GM21717 (cell line): ENCODE measurements around the gene ZNF45.
A peak's percentile ranks its signal among the peaks of the same experiment; 100 is the strongest.
"Not testable (repeated sequence)": the region's sequence is repeated elsewhere in the genome, so short reads cannot be mapped to it uniquely, and the experiment has no call there.

Experiments
- ATAC-seq: cut with Tn5 transposase; IDR thresholded peaks from one replicate; pipeline ENCODE4 v1.9.1; 2021; ENCODE audit warnings: mild to moderate bottlenecking, moderate library complexity; ENCODE audit not compliant: unreplicated experiment

ZNF45 gene

DNA sequence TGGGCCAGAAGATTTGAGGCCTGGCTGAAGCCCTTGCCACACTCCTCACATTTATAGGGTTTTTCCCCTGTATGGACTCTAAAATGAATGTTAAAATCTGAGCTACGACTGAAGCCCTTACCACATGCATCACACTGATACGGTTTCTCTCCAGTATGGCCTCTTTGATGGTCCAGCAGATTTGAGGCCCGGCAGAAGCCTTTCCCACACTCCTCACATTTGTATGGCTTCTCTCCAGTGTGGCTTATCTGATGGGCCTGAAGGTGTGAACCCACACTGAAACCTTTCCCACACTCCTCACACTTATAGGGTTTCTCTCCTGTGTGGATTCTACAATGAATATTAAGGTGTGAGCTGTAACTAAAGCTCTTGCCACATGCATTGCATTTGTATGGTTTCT, 21.0 kb downstream of the ZNF45 start:
- ATAC-seq = no peak

DNA sequence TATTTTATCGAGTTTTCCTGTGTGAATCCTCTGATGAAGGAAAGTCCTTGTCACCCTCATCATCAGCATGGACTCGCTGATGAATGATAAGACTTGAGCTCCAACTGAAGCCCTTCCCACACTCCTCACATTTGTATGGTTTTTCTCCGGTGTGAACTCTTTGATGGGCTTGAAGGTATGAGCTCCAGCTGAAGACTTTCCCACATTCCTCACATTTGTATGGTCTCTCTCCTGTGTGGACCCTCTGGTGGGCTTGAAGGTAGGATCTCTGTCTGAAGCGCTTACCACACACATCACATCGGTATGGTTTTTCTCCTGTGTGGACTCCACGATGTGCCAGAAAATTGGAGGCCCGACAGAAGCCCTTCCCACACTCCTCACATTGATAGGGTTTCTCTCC, 21.7 kb downstream of the ZNF45 start:
- ATAC-seq = no peak

DNA sequence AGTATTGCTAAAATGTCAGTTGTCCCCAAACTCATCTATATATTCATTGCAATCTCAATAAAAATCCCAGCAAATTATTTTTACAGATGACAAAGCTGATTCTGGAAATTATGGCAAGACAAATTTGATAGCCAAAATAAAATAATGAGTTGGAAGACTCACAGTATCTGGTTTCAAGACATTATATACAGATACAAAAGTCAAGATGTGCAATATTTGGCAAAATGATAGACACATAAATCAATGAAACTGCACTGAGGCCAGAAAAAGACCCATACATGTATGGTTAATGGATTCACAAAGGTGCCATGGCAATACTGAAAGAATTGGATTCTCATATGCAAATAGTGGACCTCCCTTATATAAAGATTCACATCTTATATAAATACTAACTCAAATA, 24.2 kb downstream of the ZNF45 start:
- ATAC-seq = no peak

DNA sequence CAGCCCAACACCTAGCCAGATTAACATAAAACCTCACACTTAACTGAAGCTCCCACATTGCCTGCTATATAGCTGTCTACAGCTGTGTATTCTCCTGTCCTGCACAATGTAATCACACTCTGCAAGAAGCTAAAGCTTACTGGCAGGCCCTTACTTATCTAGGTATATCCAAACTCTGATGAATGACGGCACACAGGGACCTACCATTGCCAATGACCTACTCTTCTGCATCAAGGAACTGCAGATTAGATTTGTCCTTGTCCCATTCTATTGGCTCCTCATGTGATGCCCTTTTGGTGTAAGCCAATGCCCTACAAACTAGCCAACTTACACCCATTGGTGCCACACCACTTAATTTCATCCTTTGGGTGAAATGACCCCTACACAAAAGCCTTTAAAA, 26.4 kb downstream of the ZNF45 start:
- ATAC-seq = no peak

DNA sequence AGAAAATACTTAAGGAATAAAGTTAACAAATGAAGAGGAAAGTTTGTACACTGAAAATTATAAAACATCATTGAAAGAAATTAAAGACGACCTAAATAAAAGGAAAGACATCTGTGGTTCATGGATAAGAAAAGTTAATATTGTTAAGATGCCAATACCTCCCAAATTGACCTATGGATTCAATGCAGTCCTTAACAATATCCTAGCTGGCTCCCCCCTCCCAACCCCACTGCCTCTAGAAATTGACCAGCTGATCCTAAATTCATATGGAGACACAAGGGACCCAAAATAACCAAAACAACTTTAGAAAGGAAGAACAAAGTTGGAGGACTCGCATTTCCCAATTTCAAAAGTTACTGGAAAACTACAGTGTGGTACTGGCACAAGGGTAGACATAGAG, 28.3 kb downstream of the ZNF45 start:
- no peak for ATAC-seq

DNA sequence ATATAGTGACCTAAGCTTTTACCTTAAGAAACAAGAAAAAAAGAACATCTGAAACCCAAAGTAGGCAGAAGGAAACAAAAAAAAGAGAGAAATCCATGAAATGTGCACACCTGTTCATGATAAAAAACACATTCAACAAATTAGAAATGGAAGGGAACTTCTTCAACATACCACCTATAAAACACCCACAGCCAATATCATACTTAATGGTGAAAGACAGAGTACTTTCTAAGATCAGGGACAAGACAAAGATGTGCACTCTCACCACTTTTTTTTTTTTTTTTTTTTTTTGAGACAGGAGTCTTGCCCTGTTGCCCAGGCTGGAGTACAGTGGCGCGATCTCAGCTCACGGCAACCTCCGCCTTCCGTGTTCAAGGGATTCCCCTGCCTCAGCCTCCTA, 29.2 kb downstream of the ZNF45 start:
- ATAC-seq = no peak

DNA sequence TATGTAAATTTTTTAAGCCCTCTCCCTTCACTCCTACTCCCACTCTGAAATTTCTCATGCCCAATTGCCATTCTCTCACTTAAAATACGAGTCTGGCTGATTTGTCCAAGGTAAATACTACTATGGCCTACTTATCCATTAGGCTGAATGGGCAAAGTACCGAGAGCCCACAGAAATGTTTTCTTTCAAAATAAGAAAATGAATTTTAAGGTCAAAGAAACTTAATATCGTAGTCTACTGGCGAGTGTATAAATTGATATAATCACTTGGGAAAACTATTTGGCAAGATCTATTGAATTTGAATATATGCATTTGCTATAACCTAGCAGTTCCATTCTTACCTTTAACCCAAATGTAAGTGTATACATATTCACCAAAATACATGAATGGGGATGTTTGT, 32.7 kb downstream of the ZNF45 start:
- no peak for ATAC-seq

DNA sequence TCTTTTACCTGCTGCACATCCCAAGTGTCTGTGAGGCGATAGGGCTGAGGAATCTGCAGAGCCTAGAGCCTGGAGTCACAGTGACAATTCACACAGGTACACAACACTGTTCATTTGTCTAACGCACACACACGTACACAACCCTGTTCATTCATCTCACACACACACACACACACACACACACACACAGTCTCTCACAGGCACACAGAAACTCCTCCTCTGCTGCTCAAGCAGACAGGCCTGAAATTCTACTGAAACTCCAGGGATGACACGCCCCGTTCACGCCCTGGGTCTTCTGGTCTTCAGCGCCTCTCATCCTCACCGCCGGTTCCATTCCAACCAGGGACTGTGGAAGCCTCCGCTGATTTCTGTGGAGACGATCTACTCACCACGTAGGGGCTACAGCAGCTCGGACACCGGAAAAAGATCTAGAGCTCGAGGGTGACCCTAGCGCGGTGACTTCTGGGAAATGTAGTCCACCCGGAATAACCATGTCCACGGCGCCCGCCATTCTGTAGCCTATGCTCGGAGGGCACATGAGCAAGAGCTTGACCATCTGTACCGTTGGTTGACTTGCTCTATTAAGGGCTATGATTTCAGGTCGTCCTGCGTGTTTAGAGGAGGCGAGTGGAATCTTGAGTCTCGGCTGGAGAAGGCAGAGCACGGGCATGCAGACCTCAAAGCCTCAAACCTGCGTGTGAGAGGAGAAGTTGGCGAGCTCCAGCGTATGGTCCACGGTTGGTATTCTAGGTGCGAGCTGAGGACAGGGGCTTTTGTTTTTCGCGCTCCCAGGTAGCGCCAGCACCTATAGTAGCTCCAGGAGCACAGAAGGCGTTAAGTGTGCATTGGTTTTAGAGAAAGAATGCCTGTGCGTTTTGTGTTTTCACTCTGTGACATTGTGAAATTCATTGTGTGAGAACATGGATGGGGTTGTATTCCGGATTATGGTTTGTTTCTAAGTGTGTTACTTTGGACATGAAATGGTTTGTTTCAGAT, 33.4 kb downstream of the ZNF45 start:
- peak; percentile 75 for ATAC-seq

DNA sequence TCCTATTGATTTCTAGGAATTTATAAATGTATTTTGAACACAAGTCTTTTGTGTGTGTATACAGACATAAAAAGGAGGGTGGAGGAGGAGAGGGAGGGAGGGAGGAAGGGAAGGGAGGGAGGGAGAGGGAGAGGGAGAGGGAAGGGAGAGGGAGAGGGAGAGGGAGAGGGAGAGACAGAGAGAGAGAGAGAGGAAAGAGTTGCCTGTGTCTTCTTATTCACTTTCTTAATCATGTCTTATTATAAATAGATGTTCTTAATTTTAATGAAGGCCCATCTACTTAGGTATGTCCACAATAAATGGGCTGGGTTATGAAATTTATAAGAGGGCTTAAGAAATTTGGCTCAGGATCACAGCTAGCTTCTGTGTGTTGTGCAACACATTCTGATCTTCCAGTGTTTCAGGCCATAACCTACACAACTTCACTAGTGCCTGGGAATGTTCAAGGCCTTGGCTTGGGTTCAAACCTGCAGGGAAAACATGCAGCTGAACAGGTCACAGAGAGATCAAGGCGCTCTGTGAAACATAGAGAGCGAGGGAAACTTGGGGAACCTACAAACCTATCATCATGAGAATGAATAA, 39.3 kb downstream of the ZNF45 start:
- no peak for ATAC-seq

DNA sequence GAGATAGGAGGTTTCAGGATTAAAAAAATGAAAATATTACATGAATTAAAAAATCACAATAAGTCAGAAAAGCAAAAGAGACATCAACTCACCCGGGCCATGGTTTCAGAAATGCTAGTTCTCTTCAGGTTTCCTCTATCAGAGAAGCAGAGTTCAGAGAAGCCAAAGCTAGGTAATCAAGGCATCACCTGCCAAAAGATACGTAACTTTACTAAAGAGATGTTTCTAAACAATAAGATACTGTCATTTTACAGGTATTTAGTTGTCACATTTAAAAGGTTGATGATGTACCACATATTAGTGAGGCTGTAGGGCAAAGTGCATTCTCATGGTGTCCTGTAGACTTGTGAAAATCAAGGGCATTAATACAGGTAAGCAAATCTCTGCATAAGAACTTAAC, 51.2 kb downstream of the ZNF45 start, which contains the start of gene ZNF404:
Gene ZNF404 (minus strand): TSS at position 101 of the 400 bp plus-strand sequence.
- no peak for ATAC-seq

DNA sequence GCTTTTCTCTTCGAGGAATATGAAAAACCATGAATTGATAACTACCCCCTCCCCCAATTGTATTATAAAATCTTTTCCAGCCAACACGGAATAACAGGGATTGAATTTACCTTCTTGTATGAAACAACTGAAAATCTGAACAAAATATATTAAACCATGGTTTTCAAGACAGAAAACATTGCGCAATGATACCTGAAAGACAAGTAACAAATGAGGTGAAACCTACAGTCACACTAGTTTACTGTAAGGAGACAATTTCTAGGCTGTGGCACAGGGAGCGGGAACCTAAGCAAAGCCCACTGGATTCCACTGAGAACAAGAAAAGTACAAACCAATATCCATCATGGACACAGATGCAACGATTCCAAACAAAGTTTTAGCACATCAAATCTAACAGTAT, 54.6 kb downstream of the ZNF45 start:
- ATAC-seq = no peak

DNA sequence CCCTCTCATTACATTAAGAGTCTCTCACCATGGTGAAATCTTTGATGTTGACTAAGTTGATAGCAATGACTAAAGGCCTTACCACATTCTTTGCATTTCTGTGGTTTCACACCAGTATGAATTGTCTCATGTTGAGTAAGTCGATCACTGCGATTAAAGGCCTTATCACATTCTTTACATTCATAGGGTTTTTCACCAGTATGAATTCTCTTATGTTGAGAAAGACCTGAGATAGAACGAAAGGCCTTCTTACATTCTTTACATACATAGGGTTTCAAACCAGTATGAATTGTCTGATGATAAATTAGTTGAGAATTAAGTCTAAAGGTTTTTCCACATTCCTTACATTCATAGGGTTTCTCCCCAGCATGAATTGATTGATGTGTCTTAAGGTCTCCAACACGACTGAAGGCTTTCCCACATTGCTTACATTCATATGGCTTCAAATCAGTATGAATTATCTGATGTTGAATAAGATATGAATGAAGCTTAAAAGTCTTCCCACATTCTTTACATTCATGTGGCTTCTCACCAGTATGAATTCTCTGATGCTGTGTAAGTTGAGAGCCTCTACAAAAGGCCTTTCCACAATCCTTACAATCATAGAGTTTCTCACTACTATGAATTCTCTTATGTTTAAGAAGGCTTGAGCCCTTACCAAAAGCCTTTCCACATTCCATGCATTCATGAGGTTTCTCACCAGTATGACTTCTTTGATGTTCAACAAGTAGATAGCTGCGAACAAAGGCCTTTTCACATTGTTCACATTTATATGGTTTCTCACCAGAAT, 62.3 kb downstream of the ZNF45 start:
- no peak for ATAC-seq

DNA sequence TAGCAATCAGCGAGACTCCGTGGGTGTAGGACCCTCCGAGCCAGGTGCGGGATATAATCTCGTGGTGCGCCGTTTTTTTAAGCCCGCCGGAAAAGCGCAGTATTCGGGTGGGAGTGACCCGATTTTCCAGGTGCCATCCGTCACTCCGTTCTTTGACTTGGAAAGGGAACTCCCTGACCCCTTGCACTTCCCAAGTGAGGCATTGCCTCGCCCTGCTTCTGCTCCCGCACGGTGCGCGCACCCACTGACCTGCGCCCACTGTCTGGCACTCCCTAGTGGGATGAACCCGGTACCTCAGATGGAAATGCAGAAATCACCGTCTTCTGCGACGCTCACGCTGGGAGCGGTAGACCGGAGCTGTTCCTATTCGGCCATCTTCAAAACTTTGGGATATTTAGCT, 68.2 kb downstream of the ZNF45 start:
- not testable (repeated sequence) for ATAC-seq
